OCI-LY7 (cell line): ENCODE data around the gene DOLPP1. TPM values are rescaled to one million over a fixed set of nuclear protein-coding genes. Genes with fewer than 3 reads are reported as not detected.

ENCODE experiments used
- BruUV-seq: library from RNA; stranded (reverse); fragments of 400-500 nt; replicated peaks from 2 replicates; lab custom pipeline; 2021; lab: Mats Ljungman, UMichigan
- CTCF ChIA-PET: fragments of 300-600 bp; sonication (Branson Sonifier 250); formaldehyde crosslinking; loops from one replicate; lab custom pipeline; 2022; ENCODE audit warnings: antibody characterized with exemption; ENCODE audit not compliant: unreplicated experiment; lab: Charles Lee
- POLR2A ChIA-PET: fragments of 300-600 bp; sonication (Branson Sonifier 250); formaldehyde crosslinking; loops from one replicate; lab custom pipeline; 2022; ENCODE audit warnings: antibody characterized with exemption; lab: Charles Lee
- DNase-seq: peaks from one replicate; pipeline ENCODE4 v3.0.0-alpha.2; 2015; ENCODE audit warnings: low spot score
- H2AFZ ChIP-seq: fragments of 200-600 bp; sonication (generic), shearing (Covaris generic); 2 replicates; pipeline ENCODE4 v1.6.1; 2014; ENCODE audit warnings: mild to moderate bottlenecking, antibody characterized with exemption, low read length, moderate library complexity
- H3K27ac ChIP-seq: fragments of 200-600 bp; sonication (generic); 2 replicates; pipeline ENCODE4 v1.5.1; 2014; ENCODE audit warnings: mixed run types, low read depth, mild to moderate bottlenecking, moderate library complexity, low read length, inconsistent platforms; ENCODE audit not compliant: poor library complexity, severe bottlenecking
- H3K36me3 ChIP-seq: fragments of 200-600 bp; sonication (generic); 2 replicates; pipeline ENCODE4 v1.6.1; 2014; ENCODE audit warnings: mild to moderate bottlenecking, antibody characterized with exemption, low read length, moderate library complexity, mixed read lengths; ENCODE audit not compliant: insufficient read depth
- H3K4me1 ChIP-seq: fragments of 200-600 bp; sonication (generic); 2 replicates; pipeline ENCODE4 v1.5.1; 2014; ENCODE audit warnings: mild to moderate bottlenecking, low read length; ENCODE audit not compliant: insufficient read depth, poor library complexity, severe bottlenecking
- H3K4me2 ChIP-seq: fragments of 200-600 bp; sonication (generic); 2 replicates; pipeline ENCODE4 v1.6.1; 2014; ENCODE audit warnings: mild to moderate bottlenecking, low read length
- H3K4me3 ChIP-seq: fragments of 200-600 bp; sonication (generic); 2 replicates; pipeline ENCODE4 v1.5.1; 2014; ENCODE audit warnings: mild to moderate bottlenecking, low read depth, low read length; ENCODE audit not compliant: poor library complexity, severe bottlenecking
- H3K79me2 ChIP-seq: fragments of 200-600 bp; sonication (generic); 2 replicates; pipeline ENCODE4 v1.6.1; 2016; ENCODE audit warnings: low read depth, mild to moderate bottlenecking, low read length, moderate library complexity, mixed read lengths; ENCODE audit not compliant: insufficient read depth
- H3K9me2 ChIP-seq: fragments of 200-600 bp; sonication (generic); 2 replicates; pipeline ENCODE4 v1.6.1; 2016; ENCODE audit warnings: mild to moderate bottlenecking, low read length, mixed read lengths; ENCODE audit not compliant: insufficient read depth
- H3K9me3 ChIP-seq: fragments of 200-600 bp; sonication (generic); 2 replicates; pipeline ENCODE4 v1.6.1; 2014; ENCODE audit warnings: mild to moderate bottlenecking, mixed run types, low read length, mixed read lengths
- H4K20me1 ChIP-seq: fragments of 200-600 bp; sonication (generic); 2 replicates; pipeline ENCODE4 v1.6.1; 2014; ENCODE audit warnings: mild to moderate bottlenecking, antibody characterized with exemption, low read length, moderate library complexity, mixed read lengths; ENCODE audit not compliant: insufficient read depth
- EZH2phosphoT487 ChIP-seq: fragments of 200-600 bp; sonication (generic); IDR thresholded peaks from 2 replicates; pipeline ENCODE4 v1.6.1; 2018; ENCODE audit warnings: low read depth, borderline replicate concordance, mild to moderate bottlenecking, mixed run types, antibody characterized with exemption, low read length, moderate library complexity, mixed read lengths
- intact Hi-C: fragments of 100-400 bp; cut with micrococcal nuclease; formaldehyde crosslinking; loops from one replicate; pipeline ENCODE4 v1.10.0; 2022; ENCODE audit not compliant: unreplicated experiment
- total RNA-seq, 2 experiments: library from RNA; depleted of rRNA in 1 of 2; stranded (reverse); fragments of >200 nt in 1 of 2; shearing (Covaris generic) in 1 of 2; gene quantifications; 2 replicates each; pipeline ENCODE4 v1.2.3, GENCODE V29; 2014 to 2022
- TF ChIP-seq, protein P1 (sequence below): fragments of 200-600 bp; sonication (generic); conservative IDR thresholded peaks from 2 replicates; pipeline ENCODE4 v1.5.1; 2014; ENCODE audit warnings: mild to moderate bottlenecking, antibody characterized with exemption, low read length, moderate library complexity, mixed read lengths

Gene DOLPP1
- total RNA-seq, 2 experiments from 2014 or later = 16.9 TPM

DNA sequence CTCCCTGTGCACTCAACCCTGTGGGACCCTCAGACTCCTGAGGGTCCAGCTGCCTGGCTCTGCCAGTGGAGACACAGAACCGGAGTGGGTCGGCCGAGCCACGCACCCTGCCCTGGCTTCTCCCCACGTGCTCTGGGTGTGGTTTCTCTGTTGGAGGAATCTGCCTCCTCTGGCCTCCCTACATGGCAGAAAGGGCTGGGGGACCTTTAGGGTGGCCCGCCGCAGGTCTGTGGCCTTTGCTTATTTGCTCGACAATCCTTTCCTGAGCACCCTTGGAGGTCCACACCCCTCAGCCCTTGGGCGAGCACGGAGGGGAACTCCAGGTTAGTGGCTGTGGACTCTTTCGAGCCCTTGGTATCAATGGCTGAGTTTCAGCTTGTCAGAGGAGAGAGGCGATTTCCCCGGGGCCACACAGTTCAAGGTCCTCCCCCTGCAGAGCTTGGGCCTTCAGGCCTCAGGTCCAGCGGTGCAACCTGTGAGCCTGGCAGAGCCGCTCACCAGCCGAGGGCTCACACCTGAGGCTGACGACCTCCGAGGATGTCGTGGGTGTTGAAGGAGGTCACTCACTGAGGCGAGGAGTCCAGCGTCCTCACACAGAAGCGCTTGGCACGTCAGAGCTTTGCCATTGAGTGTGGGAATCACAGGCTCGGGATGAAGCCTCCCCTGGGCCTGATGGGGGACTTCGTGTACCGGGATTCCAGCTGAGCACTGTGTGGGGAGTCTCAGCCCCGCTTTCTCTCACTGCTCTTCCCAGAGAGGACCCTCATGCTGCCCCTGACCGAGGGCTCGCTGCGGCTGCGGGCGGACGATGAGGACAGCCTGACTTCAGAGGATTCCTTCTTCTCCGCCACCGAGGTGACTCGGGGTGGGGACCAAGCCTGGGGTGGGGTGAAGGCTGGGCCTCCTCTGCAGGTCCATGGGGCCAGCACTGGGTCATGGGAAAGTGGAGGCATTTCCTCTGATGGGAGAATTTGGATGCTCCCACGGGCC lies 20.8 kb upstream of the DOLPP1 start:
- no peak overlapping the region for H2AFZ ChIP-seq
- no TSS peak for BruUV-seq
- no peaks in the 10 kb centered on the region for H3K79me2 ChIP-seq
- TF ChIP-seq, protein P1, sequence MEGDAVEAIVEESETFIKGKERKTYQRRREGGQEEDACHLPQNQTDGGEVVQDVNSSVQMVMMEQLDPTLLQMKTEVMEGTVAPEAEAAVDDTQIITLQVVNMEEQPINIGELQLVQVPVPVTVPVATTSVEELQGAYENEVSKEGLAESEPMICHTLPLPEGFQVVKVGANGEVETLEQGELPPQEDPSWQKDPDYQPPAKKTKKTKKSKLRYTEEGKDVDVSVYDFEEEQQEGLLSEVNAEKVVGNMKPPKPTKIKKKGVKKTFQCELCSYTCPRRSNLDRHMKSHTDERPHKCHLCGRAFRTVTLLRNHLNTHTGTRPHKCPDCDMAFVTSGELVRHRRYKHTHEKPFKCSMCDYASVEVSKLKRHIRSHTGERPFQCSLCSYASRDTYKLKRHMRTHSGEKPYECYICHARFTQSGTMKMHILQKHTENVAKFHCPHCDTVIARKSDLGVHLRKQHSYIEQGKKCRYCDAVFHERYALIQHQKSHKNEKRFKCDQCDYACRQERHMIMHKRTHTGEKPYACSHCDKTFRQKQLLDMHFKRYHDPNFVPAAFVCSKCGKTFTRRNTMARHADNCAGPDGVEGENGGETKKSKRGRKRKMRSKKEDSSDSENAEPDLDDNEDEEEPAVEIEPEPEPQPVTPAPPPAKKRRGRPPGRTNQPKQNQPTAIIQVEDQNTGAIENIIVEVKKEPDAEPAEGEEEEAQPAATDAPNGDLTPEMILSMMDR = no peak
- TF ChIP-seq EZH2phosphoT487 = no peak
- intact Hi-C loops = no loop called here
- H3K9me2 ChIP-seq = no peaks in the 10 kb centered on the region
- ChIA-PET CTCF (no interaction called here), POLR2A (no interaction called here)
- no peaks in the 10 kb centered on the region for H4K20me1 ChIP-seq
- no peak for DNase-seq
- H3K4me1 ChIP-seq = no peaks in the 10 kb centered on the region
- H3K27ac ChIP-seq = no peak overlapping the region
- no peak overlapping the region for H3K4me2 ChIP-seq
- H3K9me3 ChIP-seq = no peaks in the 10 kb centered on the region
- H3K4me3 ChIP-seq = no peak overlapping the region
- H3K36me3 ChIP-seq = peaks cover 52% of the 10 kb centered on the region

DNA sequence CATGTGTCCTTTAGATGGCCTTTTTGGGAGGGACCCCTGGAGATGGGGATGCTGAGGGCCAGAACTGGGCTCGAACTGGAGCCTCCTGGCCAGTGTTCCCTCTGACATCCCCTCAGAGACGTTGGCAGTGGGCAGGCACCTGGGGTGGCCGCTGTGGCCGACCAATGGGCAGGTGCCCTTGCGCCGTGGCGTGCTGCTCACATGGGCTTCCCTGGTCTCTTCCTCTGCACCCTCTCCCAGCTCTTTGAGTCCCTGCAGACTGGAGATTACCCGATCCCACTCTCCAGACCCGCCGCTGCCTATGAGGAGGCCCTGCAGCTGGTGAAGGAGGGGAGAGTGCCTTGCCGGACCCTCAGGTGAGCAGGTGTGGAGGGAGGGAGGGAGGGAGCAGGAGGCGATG lies 19.9 kb upstream of the DOLPP1 start:
- ChIA-PET CTCF (interaction anchor here (0.5 kb wide), 1 partner anchor 198 kb away, joined by 3 read pairs; no protein-coding TSS in a partner anchor), POLR2A (no interaction called here)
- no peak overlapping the region for H3K4me3 ChIP-seq
- no peak overlapping the region for H3K4me2 ChIP-seq
- BruUV-seq = no TSS peak
- H3K4me1 ChIP-seq = no peaks in the 10 kb centered on the region
- DNase-seq = no peak
- intact Hi-C loops = no loop called here
- no peaks in the 10 kb centered on the region for H3K79me2 ChIP-seq
- H4K20me1 ChIP-seq = no peaks in the 10 kb centered on the region
- no peaks in the 10 kb centered on the region for H3K9me2 ChIP-seq
- TF ChIP-seq EZH2phosphoT487 = no peak
- TF ChIP-seq, protein P1 = no peak
- H3K27ac ChIP-seq = no peak overlapping the region
- H2AFZ ChIP-seq = no peak overlapping the region
- peaks cover 57% of the 10 kb centered on the region for H3K36me3 ChIP-seq
- H3K9me3 ChIP-seq = no peaks in the 10 kb centered on the region

DNA sequence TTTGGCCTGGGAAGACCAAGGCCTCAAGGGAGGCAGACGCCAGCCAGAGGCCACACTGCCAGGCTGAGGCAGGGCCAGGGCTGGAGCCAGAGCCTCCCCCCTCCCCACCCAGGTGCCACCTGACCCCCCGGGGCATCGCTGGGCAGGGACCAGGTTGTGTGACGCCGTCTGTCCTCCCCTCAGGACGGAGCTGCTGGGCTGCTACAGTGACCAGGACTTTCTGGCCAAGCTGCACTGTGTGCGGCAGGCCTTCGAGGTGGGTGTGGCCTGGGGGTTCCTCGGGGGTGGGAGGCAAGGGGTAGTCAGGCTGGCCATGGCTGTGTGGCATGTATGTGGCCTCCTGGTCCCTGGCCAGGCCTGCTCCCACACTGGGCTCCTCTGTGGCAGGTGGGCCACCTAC lies 17.9 kb upstream of the DOLPP1 start:
- Histone ChIP-seq H3K9me3 (no peaks in the 10 kb centered on the region), H3K79me2 (no peaks in the 10 kb centered on the region), H3K4me2 (no peak overlapping the region), H2AFZ (no peak overlapping the region), H3K27ac (no peak overlapping the region), H4K20me1 (no peaks in the 10 kb centered on the region), H3K36me3 (peaks cover 44% of the 10 kb centered on the region), H3K4me1 (no peaks in the 10 kb centered on the region), H3K4me3 (no peak overlapping the region), H3K9me2 (no peaks in the 10 kb centered on the region)
- no peak for TF ChIP-seq EZH2phosphoT487
- TF ChIP-seq, protein P1 = no peak
- ChIA-PET POLR2A (no interaction called here), CTCF (no interaction called here)
- BruUV-seq = no TSS peak
- no peak for DNase-seq
- intact Hi-C loops = no loop called here
